ENCODE data around the gene TRIO. TPM values are rescaled to one million over a fixed set of nuclear protein-coding genes. Genes with fewer than 3 reads are reported as not detected.

TRIO gene
- total and polyA plus RNA-seq, 8 donors: 84.4 to 151 (median 93.7) TPM

DNA sequence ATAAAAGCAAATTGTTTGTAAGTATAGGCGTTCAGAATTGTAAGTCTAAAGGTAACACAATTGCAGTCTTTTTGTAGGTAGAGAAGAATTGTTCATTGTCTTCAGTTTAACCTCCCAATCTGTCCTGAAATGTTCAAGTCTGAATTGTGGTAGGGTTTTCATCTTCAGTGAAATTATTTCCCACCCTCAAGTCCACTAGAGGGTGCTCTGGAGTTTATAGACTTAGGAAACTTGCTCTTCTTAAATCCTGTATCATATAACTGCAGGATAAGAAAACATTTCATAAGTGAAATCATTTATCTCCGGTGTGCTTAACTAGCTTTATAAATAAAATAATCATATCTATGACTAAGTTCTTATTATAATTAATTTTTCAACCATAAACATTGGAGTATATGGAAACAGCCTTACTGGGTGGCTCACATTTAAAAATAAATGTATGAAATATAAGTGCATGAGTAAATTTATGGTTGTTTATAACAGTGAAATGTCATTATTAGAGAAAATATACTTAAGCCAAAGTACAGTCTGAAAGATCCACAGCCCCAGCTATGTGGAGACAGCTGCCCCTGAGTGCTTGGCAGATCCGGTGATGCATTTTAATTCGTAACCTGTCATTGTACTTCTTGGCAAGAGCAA is 256.0 kb downstream of the TRIO start:
- intact Hi-C loops (cut with DNase I): no loop called here
- Histone ChIP-seq H3K9me3 (no peaks in the 10 kb centered on the region), H3K36me3 (peaks cover 0 to 57% of the 10 kb centered on the region in 2 donors), H3K27me3 (no peaks in the 10 kb centered on the region), H3K27ac (no peak overlapping the region), H3K4me3 (no peak overlapping the region), H3K4me1 (no peaks in the 10 kb centered on the region)
- DNase-seq (peak in 2 of 4 donors; percentile 40 to 59), ATAC-seq (peak; percentile 82)
- TF ChIP-seq, protein P1, sequence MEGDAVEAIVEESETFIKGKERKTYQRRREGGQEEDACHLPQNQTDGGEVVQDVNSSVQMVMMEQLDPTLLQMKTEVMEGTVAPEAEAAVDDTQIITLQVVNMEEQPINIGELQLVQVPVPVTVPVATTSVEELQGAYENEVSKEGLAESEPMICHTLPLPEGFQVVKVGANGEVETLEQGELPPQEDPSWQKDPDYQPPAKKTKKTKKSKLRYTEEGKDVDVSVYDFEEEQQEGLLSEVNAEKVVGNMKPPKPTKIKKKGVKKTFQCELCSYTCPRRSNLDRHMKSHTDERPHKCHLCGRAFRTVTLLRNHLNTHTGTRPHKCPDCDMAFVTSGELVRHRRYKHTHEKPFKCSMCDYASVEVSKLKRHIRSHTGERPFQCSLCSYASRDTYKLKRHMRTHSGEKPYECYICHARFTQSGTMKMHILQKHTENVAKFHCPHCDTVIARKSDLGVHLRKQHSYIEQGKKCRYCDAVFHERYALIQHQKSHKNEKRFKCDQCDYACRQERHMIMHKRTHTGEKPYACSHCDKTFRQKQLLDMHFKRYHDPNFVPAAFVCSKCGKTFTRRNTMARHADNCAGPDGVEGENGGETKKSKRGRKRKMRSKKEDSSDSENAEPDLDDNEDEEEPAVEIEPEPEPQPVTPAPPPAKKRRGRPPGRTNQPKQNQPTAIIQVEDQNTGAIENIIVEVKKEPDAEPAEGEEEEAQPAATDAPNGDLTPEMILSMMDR (IDR thresholded peaks at IDR 0.05): peak; percentile 52 to 70

- H3K27ac ChIP-seq: no peak overlapping the region
- DNase-seq: no peak
- ATAC-seq: no peak
- H3K36me3 ChIP-seq: peaks cover 0 to 56% of the 10 kb centered on the region in 2 donors
- intact Hi-C loops (cut with DNase I): no loop called here
- TF ChIP-seq, protein P1 (IDR thresholded peaks at IDR 0.05): no peak
- no peaks in the 10 kb centered on the region for H3K27me3 ChIP-seq
- H3K4me3 ChIP-seq: no peak overlapping the region
- no peaks in the 10 kb centered on the region for H3K4me1 ChIP-seq
- H3K9me3 ChIP-seq: no peaks in the 10 kb centered on the region
Measured at GRCh38 chr5:14400085-14400484, 256.9 kb downstream of the TRIO start.

DNA sequence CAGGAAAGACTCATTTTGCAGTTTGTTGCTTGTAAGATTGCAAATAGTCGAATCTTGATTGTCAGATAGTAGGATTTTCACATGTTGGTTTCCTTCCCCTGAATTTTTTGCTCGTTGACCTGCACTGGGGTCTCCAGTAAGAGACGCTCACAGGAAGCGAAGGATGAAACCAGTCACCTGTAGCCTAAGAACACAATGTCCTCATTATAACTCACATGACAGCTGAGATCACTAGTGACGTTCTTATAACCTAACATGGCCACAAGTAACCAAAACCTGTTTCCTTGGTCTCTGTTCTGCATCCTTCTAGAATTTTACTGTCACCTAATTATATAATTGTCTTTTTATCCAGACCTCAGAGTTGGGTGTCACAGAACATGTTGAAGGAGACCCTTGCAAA is 257.5 kb downstream of the TRIO start:
- no peak overlapping the region for H3K4me3 ChIP-seq
- no peaks in the 10 kb centered on the region for H3K27me3 ChIP-seq
- DNase-seq: no peak
- intact Hi-C loops (cut with DNase I): no loop called here
- peaks cover 0 to 56% of the 10 kb centered on the region in 2 donors for H3K36me3 ChIP-seq
- ATAC-seq: no peak
- H3K4me1 ChIP-seq: no peaks in the 10 kb centered on the region
- H3K27ac ChIP-seq: no peak overlapping the region
- TF ChIP-seq, protein P1 (IDR thresholded peaks at IDR 0.05): no peak
- no peaks in the 10 kb centered on the region for H3K9me3 ChIP-seq

DNA sequence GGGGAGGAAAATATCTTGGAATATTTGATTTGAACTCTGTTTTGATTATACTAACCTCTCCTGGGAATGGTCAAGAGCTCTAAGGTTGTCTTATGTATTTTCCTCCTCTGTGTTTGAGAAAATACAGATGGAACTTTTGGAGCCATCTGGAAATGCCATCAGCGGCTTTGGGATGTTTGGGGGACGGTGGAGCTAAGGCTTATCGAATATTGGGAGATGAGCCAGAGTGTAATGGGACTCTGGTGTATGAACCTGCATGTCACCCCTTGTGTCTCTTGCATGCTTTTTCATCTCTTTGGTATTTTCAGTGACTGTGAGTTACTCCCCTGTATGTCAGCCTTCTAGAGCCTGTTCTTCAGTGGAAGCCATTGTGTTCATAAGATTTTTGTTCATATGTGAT is 258.5 kb downstream of the TRIO start:
- H3K4me3 ChIP-seq: no peak overlapping the region
- ATAC-seq (no peak), DNase-seq (no peak)
- no peaks in the 10 kb centered on the region for H3K27me3 ChIP-seq
- no peak overlapping the region for H3K27ac ChIP-seq
- TF ChIP-seq, protein P1 (IDR thresholded peaks at IDR 0.05): no peak
- peaks cover 0 to 56% of the 10 kb centered on the region in 2 donors for H3K36me3 ChIP-seq
- intact Hi-C loops (cut with DNase I): no loop called here
- no peaks in the 10 kb centered on the region for H3K4me1 ChIP-seq
- no peaks in the 10 kb centered on the region for H3K9me3 ChIP-seq

GRCh38 chr5:14402424-14402823 is 259.3 kb downstream of the TRIO start:
- Histone ChIP-seq H3K4me1 (no peaks in the 10 kb centered on the region), H3K27ac (no peak overlapping the region), H3K27me3 (no peaks in the 10 kb centered on the region), H3K36me3 (peaks cover 0 to 56% of the 10 kb centered on the region in 2 donors), H3K4me3 (no peak overlapping the region), H3K9me3 (no peaks in the 10 kb centered on the region)
- TF ChIP-seq, protein P1 (IDR thresholded peaks at IDR 0.05): no peak
- intact Hi-C loops (cut with DNase I): no loop called here
- ATAC-seq (no peak), DNase-seq (no peak)

Measured in left lung (tissue), 10 donors.